Stimulated activated naive CD8-positive, alpha-beta T cell treated with anti-CD3 and anti-CD28 coated beads, Interleukin-15, Interleukin-2, amounts not matched to agents 100 ng/mL and 50 ng/mL, for 24 hours (primary cell): ENCODE data around the gene KRT84.

Experiments
- H3K27ac Mint-ChIP-seq: one replicate; pipeline ENCODE4 v1.8.0; 2021; ENCODE audit warnings: mild to moderate bottlenecking, mixed read lengths
- H3K27me3 Mint-ChIP-seq: one replicate; pipeline ENCODE4 v1.8.0; 2021; ENCODE audit warnings: mixed read lengths
- H3K36me3 Mint-ChIP-seq: one replicate; pipeline ENCODE4 v1.8.0; 2021; ENCODE audit warnings: low read depth, mixed read lengths
- H3K4me1 Mint-ChIP-seq: one replicate; pipeline ENCODE4 v1.8.0; 2021; ENCODE audit warnings: low read depth, mixed read lengths
- H3K4me3 Mint-ChIP-seq: one replicate; pipeline ENCODE4 v1.8.0; 2021; ENCODE audit warnings: mild to moderate bottlenecking, mixed read lengths
- H3K9me3 Mint-ChIP-seq: one replicate; pipeline ENCODE4 v1.8.0; 2021; ENCODE audit warnings: mixed read lengths

The KRT84 gene

GRCh38 chr12:52385226-52385702, at the start of gene KRT84:
KRT84 (minus strand) TSS chr12:52385652; CDS start chr12:52385585, 67 bp downstream.
- H3K27ac Mint-ChIP-seq = no peak within 1 kb of the TSS
- no peaks in the 10 kb centered on the region for H3K9me3 Mint-ChIP-seq
- no peaks in the 10 kb centered on the region for H3K27me3 Mint-ChIP-seq

GRCh38 chr12:52434760-52435530, 49.5 kb upstream of the KRT84 start:
- H3K27me3 Mint-ChIP-seq = peaks cover 20% of the 10 kb centered on the region
- no peaks in the 10 kb centered on the region for H3K9me3 Mint-ChIP-seq
- H3K4me1 Mint-ChIP-seq = no peaks in the 10 kb centered on the region
- no peak overlapping the region for H3K27ac Mint-ChIP-seq
- H3K36me3 Mint-ChIP-seq = no peaks in the 10 kb centered on the region
- no peak overlapping the region for H3K4me3 Mint-ChIP-seq

More at GRCh38 chr12:52385226-52385702, at the start of gene KRT84:
- Mint-ChIP-seq H3K4me1 (peaks cover 12% of the 10 kb centered on the region), H3K36me3 (no peaks in the 10 kb centered on the region), H3K4me3 (no peak within 1 kb of the TSS)

GRCh38 chr12:52434081-52434733, 48.8 kb upstream of the KRT84 start, which contains the start of gene KRT75:
KRT75 (minus strand) TSS chr12:52434371; CDS start chr12:52434304, 67 bp downstream.
- Mint-ChIP-seq H3K4me1 (no peaks in the 10 kb centered on the region), H3K4me3 (no peak within 1 kb of the TSS), H3K27ac (no peak within 1 kb of the TSS), H3K36me3 (no peaks in the 10 kb centered on the region), H3K9me3 (no peaks in the 10 kb centered on the region), H3K27me3 (peaks cover 20% of the 10 kb centered on the region)

- H3K4me3 Mint-ChIP-seq = no peak overlapping the region
- H3K27ac Mint-ChIP-seq = no peak overlapping the region
- H3K9me3 Mint-ChIP-seq = no peaks in the 10 kb centered on the region
- peaks cover 25% of the 10 kb centered on the region for H3K27me3 Mint-ChIP-seq
- H3K36me3 Mint-ChIP-seq = no peaks in the 10 kb centered on the region
- H3K4me1 Mint-ChIP-seq = no peaks in the 10 kb centered on the region
These were observed 48.1 kb upstream of the KRT84 start for GRCh38 chr12:52433501-52434080.

- Mint-ChIP-seq H3K4me3 (no peak overlapping the region), H3K36me3 (no peaks in the 10 kb centered on the region), H3K9me3 (no peaks in the 10 kb centered on the region), H3K27ac (no peak overlapping the region), H3K4me1 (no peaks in the 10 kb centered on the region), H3K27me3 (peaks cover 29% of the 10 kb centered on the region)
These were observed 47.2 kb upstream of the KRT84 start for GRCh38 chr12:52432559-52433207.

- H3K9me3 Mint-ChIP-seq = no peaks in the 10 kb centered on the region
- no peak overlapping the region for H3K4me3 Mint-ChIP-seq
- H3K36me3 Mint-ChIP-seq = no peaks in the 10 kb centered on the region
- no peak overlapping the region for H3K27ac Mint-ChIP-seq
- peaks cover 20% of the 10 kb centered on the region for H3K27me3 Mint-ChIP-seq
- no peaks in the 10 kb centered on the region for H3K4me1 Mint-ChIP-seq
These were observed 42.7 kb upstream of the KRT84 start for GRCh38 chr12:52428121-52428520.

- no peaks in the 10 kb centered on the region for H3K4me1 Mint-ChIP-seq
These were observed 41.6 kb upstream of the KRT84 start for GRCh38 chr12:52427083-52427482.

GRCh38 chr12:52426034-52426433, 40.6 kb upstream of the KRT84 start:
- no peak overlapping the region for H3K4me3 Mint-ChIP-seq
- H3K36me3 Mint-ChIP-seq = no peaks in the 10 kb centered on the region
- H3K4me1 Mint-ChIP-seq = no peaks in the 10 kb centered on the region
- H3K9me3 Mint-ChIP-seq = no peaks in the 10 kb centered on the region
- peaks cover 24% of the 10 kb centered on the region for H3K27me3 Mint-ChIP-seq
- no peak overlapping the region for H3K27ac Mint-ChIP-seq

More at GRCh38 chr12:52427083-52427482, 41.6 kb upstream of the KRT84 start:
- H3K9me3 Mint-ChIP-seq = no peaks in the 10 kb centered on the region
- H3K27me3 Mint-ChIP-seq = peaks cover 17% of the 10 kb centered on the region
- H3K4me3 Mint-ChIP-seq = no peak overlapping the region
- H3K36me3 Mint-ChIP-seq = no peaks in the 10 kb centered on the region
- no peak overlapping the region for H3K27ac Mint-ChIP-seq

GRCh38 chr12:52425466-52425865, 40.0 kb upstream of the KRT84 start:
- peaks cover 22% of the 10 kb centered on the region for H3K27me3 Mint-ChIP-seq
- H3K9me3 Mint-ChIP-seq = no peaks in the 10 kb centered on the region
- H3K4me1 Mint-ChIP-seq = no peaks in the 10 kb centered on the region
- no peak overlapping the region for H3K4me3 Mint-ChIP-seq
- H3K36me3 Mint-ChIP-seq = no peaks in the 10 kb centered on the region
- no peak overlapping the region for H3K27ac Mint-ChIP-seq

GRCh38 chr12:52423661-52424500, 38.4 kb upstream of the KRT84 start:
- Mint-ChIP-seq H3K27me3 (peaks cover 20% of the 10 kb centered on the region), H3K4me3 (no peak overlapping the region), H3K27ac (no peak overlapping the region), H3K36me3 (no peaks in the 10 kb centered on the region), H3K4me1 (peaks cover 7% of the 10 kb centered on the region), H3K9me3 (no peaks in the 10 kb centered on the region)

- H3K27me3 Mint-ChIP-seq = peaks cover 14% of the 10 kb centered on the region
- no peaks in the 10 kb centered on the region for H3K36me3 Mint-ChIP-seq
- no peaks in the 10 kb centered on the region for H3K9me3 Mint-ChIP-seq
- no peak overlapping the region for H3K4me3 Mint-ChIP-seq
- H3K27ac Mint-ChIP-seq = peak overlapping the region; percentile 26
- H3K4me1 Mint-ChIP-seq = peaks cover 7% of the 10 kb centered on the region
These were observed 37.6 kb upstream of the KRT84 start for GRCh38 chr12:52423035-52423434.

GRCh38 chr12:52419656-52420055, 34.2 kb upstream of the KRT84 start:
- Mint-ChIP-seq H3K27ac (no peak overlapping the region), H3K9me3 (no peaks in the 10 kb centered on the region), H3K4me3 (no peak overlapping the region), H3K36me3 (no peaks in the 10 kb centered on the region), H3K4me1 (peaks cover 7% of the 10 kb centered on the region), H3K27me3 (peaks cover 17% of the 10 kb centered on the region)

- Mint-ChIP-seq H3K9me3 (no peaks in the 10 kb centered on the region), H3K4me3 (no peak overlapping the region), H3K27me3 (peaks cover 17% of the 10 kb centered on the region)
These were observed 33.2 kb upstream of the KRT84 start for GRCh38 chr12:52418576-52419110.

GRCh38 chr12:52417740-52418139, 32.3 kb upstream of the KRT84 start:
- Mint-ChIP-seq H3K9me3 (no peaks in the 10 kb centered on the region), H3K27me3 (peaks cover 16% of the 10 kb centered on the region), H3K27ac (no peak overlapping the region), H3K4me3 (no peak overlapping the region), H3K36me3 (no peaks in the 10 kb centered on the region), H3K4me1 (peaks cover 7% of the 10 kb centered on the region)

More at GRCh38 chr12:52418576-52419110, 33.2 kb upstream of the KRT84 start:
- peaks cover 7% of the 10 kb centered on the region for H3K4me1 Mint-ChIP-seq
- H3K36me3 Mint-ChIP-seq = no peaks in the 10 kb centered on the region
- no peak overlapping the region for H3K27ac Mint-ChIP-seq
